ENCODE measurements around the gene FALEC. TPM values are rescaled to one million over a fixed set of nuclear protein-coding genes. Genes with fewer than 3 reads are reported as not detected.

The FALEC gene
- total RNA-seq, 6 experiments from 2014 or later: not detected

DNA sequence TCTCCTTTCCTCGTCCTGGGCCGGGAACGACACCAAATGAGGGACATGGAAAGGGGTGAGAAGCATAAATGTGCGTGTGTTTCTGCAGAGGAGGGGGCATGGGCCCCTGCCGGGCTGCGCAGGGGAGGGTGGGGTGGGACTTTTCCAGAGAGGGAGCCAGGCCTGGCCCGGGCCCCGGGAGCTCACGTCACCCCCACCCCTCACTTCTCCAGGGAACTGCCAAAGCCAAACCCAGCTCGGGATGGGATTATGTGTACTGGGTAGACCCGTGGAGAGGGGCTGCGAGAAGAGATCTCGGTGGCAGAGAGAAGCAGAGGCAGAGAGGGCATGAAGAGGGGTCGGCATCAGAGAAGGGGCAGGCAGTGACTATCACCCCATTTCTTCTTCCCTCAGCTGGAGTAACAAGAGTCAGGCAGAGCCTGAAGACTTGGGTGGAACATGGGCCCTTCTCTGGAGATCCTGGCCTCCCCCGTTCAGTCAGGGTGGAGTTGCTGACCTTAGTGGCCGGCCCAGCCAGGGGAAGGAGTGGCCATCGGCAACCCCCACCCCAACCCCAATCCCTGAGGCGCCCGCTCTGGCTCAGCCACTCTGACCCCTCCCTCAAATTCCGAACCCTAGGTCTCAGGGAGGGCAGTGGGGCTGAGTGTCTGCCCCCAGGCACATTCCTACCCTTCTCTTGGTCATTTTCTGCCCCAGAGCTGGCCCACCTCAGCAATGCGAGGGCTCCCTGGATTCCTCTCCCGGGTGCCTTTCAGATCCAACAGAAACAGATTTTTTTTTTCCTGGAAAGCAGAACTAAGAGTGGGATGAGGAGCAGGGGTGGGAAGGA, 34.9 kb downstream of the FALEC start:
- no peaks in the 10 kb centered on the region for H3K27me3 ChIP-seq
- DNase-seq (peak in 2 of 3 donors; percentile 48 to 51), ATAC-seq (no peak)
- intact Hi-C loops (cut with DNase I): no loop called here
- H3K27ac ChIP-seq: peak overlapping the region in 2 of 3 donors; percentile 86 to 89
- no peaks in the 10 kb centered on the region for H3K36me3 ChIP-seq
- peaks cover 0 to 39% (median 10%) of the 10 kb centered on the region in 4 donors for H3K4me1 ChIP-seq
- TF ChIP-seq, protein P1, sequence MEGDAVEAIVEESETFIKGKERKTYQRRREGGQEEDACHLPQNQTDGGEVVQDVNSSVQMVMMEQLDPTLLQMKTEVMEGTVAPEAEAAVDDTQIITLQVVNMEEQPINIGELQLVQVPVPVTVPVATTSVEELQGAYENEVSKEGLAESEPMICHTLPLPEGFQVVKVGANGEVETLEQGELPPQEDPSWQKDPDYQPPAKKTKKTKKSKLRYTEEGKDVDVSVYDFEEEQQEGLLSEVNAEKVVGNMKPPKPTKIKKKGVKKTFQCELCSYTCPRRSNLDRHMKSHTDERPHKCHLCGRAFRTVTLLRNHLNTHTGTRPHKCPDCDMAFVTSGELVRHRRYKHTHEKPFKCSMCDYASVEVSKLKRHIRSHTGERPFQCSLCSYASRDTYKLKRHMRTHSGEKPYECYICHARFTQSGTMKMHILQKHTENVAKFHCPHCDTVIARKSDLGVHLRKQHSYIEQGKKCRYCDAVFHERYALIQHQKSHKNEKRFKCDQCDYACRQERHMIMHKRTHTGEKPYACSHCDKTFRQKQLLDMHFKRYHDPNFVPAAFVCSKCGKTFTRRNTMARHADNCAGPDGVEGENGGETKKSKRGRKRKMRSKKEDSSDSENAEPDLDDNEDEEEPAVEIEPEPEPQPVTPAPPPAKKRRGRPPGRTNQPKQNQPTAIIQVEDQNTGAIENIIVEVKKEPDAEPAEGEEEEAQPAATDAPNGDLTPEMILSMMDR (IDR thresholded peaks at IDR 0.05): no peak
- TF ChIP-seq POLR2A (IDR thresholded peaks at IDR 0.05): no peak
- peak overlapping the region in 1 of 3 donors; percentile 75 for H3K4me3 ChIP-seq
- 79% methylated on average over 18 of the region's 22 CpGs for WGBS (ENCODE audit: insufficient coverage, low coverage, low lambda C conversion rate, missing lambda C conversion rate)
- H3K9me3 ChIP-seq: no peaks in the 10 kb centered on the region

DNA sequence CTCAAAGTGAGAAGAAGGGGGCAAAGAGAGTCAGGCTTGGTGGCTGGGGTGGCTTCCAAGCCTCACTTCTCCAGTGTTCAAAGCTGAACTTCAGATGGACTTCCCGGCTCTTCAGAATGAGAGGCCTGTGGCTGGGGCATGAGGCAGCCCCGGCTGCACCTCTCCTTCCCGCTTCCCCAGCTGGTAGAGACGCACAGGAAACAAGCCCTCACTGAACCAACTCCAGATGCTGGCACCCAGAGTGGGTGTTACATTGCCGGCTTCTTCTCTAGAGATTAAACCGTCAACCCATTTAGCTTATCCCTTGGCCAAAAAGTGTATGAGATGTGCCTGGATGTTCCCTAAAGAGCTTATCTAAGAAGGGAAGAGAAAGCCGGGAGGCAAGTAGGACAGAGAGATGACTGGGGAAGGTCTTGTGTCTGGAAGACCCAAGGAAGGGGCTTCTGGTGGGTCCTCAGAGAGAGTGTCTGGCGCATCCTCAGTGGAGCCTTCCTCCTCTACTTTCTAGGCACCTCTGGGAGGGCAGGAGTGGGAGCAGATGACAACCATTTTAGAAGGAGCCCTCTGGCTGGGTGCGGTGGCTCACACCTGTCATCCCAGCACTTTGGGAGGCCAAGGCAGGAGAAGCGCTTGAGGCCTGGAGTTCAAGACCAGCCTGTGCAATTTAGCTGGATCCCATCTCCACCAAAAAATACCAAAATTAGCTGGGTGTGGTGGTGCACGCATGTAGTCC, 35.7 kb downstream of the FALEC start:
- no peaks in the 10 kb centered on the region for H3K27me3 ChIP-seq
- intact Hi-C loops (cut with DNase I): no loop called here
- peak in 1 of 3 donors; percentile 48 for DNase-seq
- peaks cover 0 to 6% (median 0%) of the 10 kb centered on the region in 4 donors for H3K36me3 ChIP-seq
- peaks cover 0 to 39% (median 10%) of the 10 kb centered on the region in 4 donors for H3K4me1 ChIP-seq
- WGBS (ENCODE audit: insufficient coverage, low coverage, low lambda C conversion rate, missing lambda C conversion rate): 72% methylated on average over 7 of the region's 11 CpGs
- no peak overlapping the region for H3K4me3 ChIP-seq
- TF ChIP-seq, protein P1 (IDR thresholded peaks at IDR 0.05): no peak
- TF ChIP-seq POLR2A (IDR thresholded peaks at IDR 0.05): no peak
- H3K9me3 ChIP-seq: no peaks in the 10 kb centered on the region
- ATAC-seq: no peak
- peak overlapping the region in 2 of 3 donors; percentile 71 to 89 for H3K27ac ChIP-seq

DNA sequence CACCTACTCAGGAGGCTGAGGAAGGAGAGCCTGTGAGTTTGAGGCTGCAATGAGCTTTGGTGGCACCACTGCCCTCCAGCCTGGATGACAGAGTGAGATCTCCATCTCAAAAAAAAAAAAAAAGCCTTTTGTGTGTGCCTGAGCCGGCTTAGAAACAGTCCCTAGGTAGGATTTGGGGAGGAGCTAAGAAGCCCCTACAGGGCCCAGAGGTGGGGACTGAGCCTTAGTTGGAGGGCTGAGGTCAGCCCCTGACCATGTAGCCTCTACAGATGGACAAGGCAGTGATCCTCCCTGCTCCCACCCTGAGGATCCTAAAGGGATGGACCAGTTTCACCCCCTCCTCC, 36.2 kb downstream of the FALEC start:
- no peak for TF ChIP-seq POLR2A (IDR thresholded peaks at IDR 0.05)
- TF ChIP-seq, protein P1 (IDR thresholded peaks at IDR 0.05): no peak
- H3K4me1 ChIP-seq: peaks cover 0 to 39% (median 10%) of the 10 kb centered on the region in 4 donors
- ATAC-seq: no peak
- H3K4me3 ChIP-seq: no peak overlapping the region
- intact Hi-C loops (cut with DNase I): no loop called here
- peak in 1 of 3 donors; percentile 31 for DNase-seq
- H3K27ac ChIP-seq: peak overlapping the region; percentile 41 to 89 (median 71)
- H3K9me3 ChIP-seq: no peaks in the 10 kb centered on the region
- 20% methylated on average over 1 of the region's 1 CpG for WGBS (ENCODE audit: insufficient coverage, low coverage, low lambda C conversion rate, missing lambda C conversion rate)
- H3K36me3 ChIP-seq: peaks cover 0 to 6% (median 0%) of the 10 kb centered on the region in 4 donors
- no peaks in the 10 kb centered on the region for H3K27me3 ChIP-seq

DNA sequence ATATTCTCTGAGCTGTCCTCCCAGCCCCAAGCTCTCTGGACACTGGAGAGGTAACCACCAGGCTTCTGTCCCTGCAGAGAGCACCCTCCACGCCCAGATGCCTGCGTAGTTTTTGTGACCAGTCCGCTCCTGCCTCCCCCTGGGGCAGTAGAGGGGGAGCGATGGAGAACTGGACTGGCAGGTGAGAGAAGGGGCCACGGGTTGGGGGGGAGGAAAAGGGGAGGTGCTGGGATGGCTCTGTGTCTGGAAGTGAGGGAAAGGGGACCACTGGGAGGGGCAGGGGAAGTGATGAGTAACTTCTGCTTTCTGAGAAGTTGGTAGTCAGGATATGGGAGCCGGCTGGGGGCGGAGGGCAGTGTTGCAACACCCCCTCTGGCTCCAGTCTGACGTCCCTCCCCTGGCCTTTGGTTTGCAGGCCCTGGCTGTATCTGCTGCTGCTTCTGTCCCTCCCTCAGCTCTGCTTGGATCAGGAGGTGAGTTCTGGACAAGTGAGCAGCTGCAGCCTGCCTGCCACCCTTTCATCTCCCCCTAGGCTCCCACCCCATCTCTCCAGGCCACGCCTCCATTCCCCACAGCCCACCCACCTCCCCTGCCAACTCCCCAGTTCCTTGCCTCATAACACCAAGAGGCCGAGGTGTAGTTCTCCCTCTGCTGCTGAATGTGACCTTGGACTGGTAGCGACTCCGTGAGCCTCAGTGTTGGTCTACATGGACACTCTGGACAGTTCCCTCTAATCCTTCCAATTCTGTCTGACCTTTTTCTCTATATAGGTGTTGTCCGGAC, 36.8 kb downstream of the FALEC start:
- H3K27ac ChIP-seq: peak overlapping the region; percentile 68 to 89 (median 71)
- H3K9me3 ChIP-seq: no peaks in the 10 kb centered on the region
- DNase-seq (peak; percentile 90 to 92 (median 91)), ATAC-seq (peak; percentile 68 to 80 (median 77))
- H3K4me3 ChIP-seq: no peak overlapping the region
- H3K27me3 ChIP-seq: no peaks in the 10 kb centered on the region
- 27% methylated on average over 11 of the region's 13 CpGs for WGBS (ENCODE audit: insufficient coverage, low coverage, low lambda C conversion rate, missing lambda C conversion rate)
- peaks cover 0 to 6% (median 0%) of the 10 kb centered on the region in 4 donors for H3K36me3 ChIP-seq
- peaks cover 0 to 39% (median 10%) of the 10 kb centered on the region in 4 donors for H3K4me1 ChIP-seq
- TF ChIP-seq, protein P1 (IDR thresholded peaks at IDR 0.05): no peak
- peak; percentile 77 for TF ChIP-seq POLR2A (IDR thresholded peaks at IDR 0.05)
- intact Hi-C loops (cut with DNase I): no loop called here

Measured in right lobe of liver (tissue), 6 donors.